ENCODE measurements around the gene SLC7A4.
"Not testable (repeated sequence)": the region's sequence is repeated elsewhere in the genome, so short reads cannot be mapped to it uniquely, and the experiment has no call there.

The SLC7A4 gene

GRCh38 chr22:21018314-21018713 lies 14.0 kb downstream of the SLC7A4 start:
- no peak for DNase-seq

DNA sequence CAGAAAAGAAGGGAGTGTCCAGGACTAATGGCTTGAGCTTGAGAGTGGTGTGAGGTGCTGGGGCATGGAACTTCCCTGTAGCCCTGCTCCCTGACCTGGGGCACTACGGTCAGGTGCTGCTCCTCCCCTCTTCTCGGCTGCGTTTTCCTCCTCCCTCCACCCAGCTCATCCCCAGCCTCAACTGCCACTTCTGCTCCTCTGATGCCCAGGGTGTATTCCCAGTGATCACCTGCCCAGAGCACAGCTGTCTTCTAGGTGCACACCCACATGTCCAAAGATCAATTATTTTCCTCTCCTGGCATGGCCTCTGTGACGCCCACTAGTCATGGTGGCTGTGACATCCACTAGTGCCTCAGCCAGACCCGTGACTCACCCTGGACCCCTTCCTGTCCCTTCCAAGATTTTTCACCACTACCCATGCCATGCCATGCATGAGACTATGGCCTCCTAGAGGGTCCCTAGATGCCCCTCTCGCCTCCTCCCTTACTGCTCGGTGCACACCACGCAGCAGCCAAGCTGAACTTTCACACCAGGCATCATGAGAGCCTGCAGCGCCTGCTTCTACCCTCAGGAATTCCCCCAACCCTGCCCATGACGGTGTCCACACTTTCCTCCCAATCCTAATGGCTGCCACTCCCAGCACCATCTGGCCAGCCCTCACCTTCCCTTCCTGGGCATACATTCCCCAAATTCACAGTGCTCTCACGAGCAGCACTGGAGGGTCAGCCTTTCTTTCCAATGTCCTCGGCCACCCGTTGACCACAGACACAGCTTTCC lies 15.5 kb downstream of the SLC7A4 start:
- no peak for DNase-seq

DNA sequence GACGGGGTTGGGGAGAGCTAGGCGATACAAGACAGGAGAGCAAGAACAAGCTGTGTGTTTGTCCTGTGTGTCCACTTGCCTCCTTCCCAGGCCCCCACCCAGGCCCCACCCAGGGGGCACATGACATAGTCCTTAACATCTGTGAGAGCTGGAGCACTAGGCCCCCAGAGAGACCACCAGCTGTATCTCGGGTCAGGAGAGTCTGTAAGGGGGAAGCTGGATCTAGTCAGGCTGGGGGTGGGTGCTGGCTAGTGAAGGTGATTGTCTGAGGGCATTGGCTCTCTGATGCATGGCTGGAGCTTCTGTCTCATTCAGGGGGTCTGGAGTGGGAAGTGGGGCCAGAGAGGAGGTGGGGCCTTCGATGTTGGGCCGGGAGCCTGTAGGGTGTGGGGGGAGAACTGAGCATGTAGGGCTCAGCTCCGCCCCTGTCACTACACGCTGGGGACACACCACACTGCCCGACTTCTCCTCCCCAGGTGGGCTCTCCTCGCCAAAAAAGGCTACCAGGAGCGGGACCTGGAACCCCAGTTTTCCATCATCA lies 16.8 kb downstream of the SLC7A4 start:
- no peak for DNase-seq

DNA sequence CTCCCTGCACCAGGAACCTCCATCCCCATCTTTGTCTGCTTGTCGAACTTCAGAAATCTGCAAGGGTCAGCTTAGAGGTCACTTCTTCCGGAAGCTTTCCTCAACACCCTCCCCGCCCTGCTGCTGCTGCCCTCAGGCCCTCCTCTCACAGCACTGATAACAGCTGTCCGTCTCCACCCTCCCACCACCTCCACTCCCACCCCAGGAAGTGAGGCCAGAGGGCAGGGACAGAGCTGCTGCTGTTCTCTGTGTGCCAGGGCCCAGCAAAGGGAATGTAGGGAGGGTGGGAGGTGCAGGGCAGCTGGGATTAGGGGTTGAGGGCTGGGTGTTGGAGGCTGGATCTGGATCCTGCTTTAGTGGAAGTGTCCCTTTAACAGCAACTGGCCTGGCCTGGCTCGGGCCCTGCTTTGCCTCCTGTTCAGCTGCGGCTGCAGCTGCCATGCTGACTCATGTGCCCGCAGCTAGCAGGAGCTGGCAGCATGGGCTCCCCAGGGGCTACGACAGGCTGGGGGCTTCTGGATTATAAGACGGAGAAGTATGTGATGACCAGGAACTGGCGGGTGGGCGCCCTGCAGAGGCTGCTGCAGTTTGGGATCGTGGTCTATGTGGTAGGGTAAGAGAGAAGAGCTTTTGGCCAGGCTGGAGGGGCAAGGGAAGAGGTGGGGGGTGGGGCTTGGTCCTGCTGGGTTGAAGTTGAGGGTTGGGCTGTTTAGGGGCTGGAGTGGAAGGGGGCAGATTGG lies 17.5 kb downstream of the SLC7A4 start, which contains the start of gene P2RX6:
TSS of gene P2RX6 (plus strand) at position 440 of the 740 bp plus-strand sequence. CDS start at position 450, 10 bp downstream.
- no peak for DNase-seq

- peak; percentile 92 for DNase-seq
Observed at GRCh38 chr22:21014202-21014725, 18.1 kb downstream of the SLC7A4 start.

- DNase-seq: no peak
Observed at GRCh38 chr22:21013657-21014201, 18.6 kb downstream of the SLC7A4 start.

DNA sequence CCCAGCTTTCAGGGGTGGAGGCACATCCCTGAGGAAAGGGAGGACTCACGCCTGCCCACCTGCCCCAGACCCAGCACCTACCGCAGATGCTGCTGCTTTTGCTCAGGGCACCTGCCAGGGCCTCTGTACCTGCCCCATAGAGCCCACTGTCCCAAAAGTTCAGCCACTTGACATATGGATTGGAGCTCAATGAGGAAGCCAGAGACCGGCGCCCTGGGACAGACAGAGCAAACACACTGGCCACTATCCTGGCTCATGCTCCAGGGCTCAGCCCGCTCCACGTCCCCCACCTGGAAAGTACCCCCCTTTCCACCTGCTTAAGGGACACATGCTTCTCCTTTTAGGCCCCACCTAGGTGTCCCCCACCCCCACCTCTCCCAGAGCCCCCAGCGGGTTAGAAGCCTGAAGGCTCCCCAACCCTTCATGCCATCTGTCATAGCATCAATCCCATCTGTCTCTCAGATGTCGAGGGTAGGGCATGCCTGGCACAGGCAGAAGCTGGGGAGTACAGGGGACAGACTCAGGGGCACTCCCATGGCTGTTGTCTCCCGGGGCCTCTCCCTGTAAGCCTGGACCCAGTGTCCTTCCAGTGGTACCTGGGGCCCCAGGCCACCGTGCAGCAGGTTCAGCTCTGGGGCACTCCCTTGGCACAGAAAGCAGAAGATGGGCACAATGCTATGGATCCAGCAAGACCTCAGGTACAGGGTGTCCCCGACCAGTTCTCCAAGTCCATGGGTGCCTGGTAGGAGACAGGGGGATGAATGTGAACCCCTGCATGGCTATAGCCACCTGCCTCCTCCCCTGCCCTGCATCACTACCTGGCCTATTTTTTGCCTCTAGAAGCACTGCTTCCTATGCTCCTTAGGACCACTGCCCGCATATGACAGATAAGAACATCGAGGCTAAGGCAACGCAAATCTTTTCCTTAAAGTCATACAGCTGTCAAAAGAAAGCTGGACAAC lies 19.6 kb downstream of the SLC7A4 start:
- DNase-seq: no peak

GRCh38 chr22:21010426-21011113 lies 21.8 kb downstream of the SLC7A4 start:
- DNase-seq: no peak

- no peak for DNase-seq
Observed at GRCh38 chr22:21009638-21010425, 22.5 kb downstream of the SLC7A4 start.

DNA sequence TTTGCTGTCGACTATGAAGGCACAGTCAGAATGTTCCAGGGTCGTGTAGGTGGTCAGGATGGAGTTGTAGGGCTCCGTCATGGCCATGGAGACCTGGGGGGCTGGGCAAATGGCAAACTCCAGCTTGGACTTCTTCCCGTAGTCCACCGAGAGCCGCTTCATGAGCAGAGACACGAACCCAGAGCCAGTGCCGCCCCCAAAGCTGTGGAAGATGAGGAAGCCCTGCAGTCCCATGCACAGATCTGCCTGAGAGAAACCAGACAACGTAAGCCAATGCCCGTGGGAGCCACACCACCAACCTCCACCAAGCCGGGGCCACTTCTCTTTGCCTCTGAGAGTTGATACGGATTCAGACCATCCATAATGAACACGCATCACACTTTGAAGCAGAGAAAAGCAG lies 23.2 kb downstream of the SLC7A4 start:
- not testable (repeated sequence) for DNase-seq

GRCh38 chr22:21003782-21004181 lies 28.6 kb downstream of the SLC7A4 start:
- no peak for DNase-seq

GRCh38 chr22:21001601-21002325 lies 30.6 kb downstream of the SLC7A4 start, which contains the start of gene THAP7:
THAP7 (minus strand) TSS chr22:21002118; CDS start chr22:21001911, 207 bp downstream.
- DNase-seq: peak; percentile 99

DNA sequence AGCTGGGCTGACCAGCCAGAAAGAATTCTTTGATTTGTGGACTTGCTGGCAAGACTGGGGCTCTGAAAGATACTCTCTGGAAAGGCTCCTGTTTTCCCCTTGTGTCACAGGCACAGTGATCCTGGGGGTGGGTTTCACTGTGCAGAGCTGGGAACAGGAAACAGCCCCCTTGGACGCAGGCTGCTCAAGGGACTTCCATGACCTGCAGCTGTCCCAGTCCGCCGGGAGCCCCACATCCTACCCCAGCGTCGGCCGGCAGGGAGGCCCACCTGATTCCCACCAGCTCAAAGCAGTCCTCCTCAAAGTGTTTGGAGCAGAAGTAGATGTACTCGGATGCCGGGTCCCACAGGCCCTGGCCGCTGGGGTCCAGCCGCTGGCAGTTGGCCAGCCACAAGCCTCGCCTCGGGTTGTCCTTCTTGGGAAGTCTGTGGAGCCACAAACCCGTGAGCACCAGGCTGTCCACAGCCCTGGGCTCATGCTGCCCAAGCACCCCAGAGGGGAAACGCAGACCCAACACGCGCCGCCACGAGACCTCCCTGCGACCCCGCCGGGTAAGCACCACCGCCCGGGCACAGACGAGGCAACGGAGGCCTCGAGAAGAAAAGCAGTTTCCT lies 31.3 kb downstream of the SLC7A4 start:
- no peak for DNase-seq

GRCh38 chr22:21000207-21000986 lies 32.0 kb downstream of the SLC7A4 start:
- DNase-seq: peak; percentile 70

DNA sequence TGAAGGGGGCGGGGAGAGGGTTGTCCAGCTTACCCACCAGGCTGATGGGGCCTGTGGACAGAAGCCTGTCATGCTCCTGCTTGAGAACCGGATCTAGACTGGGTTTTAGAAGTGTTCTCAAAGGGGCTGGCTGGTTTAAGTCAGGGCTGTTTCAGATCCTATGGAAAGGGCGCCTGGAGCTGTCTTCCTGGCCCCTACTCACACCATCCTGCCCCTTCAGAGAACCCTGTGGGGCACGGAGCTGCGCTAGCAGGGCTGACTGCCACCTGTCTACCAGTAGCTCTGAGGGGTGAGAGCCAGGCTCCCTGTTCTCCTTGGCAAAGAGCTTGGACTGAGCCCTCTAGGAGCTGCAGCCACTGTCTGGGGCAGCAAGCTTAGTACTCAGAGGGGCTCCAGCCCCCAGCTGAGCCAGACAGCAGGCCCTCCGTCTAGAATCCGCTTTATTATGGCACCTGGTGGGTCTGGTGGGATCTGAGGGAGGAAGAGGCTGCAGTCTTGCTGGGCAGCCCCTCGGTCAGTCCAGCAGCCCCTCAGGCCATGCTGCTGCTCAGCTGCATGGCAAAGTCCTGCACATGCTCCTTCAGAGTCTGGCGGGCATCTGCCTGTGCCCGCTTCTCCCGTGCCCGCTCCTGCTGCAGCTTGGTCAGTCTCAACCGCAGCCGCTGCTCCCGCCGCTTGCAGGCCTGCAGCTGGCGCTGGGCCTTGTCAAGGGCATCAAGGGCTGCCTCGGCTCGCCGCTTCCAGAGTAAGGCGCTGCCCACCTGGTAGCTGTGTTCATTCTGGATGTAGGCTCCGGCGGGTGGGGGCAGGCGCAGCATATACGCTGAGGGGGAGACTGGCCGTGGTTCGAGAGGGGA lies 32.8 kb downstream of the SLC7A4 start:
- DNase-seq: no peak

DNA sequence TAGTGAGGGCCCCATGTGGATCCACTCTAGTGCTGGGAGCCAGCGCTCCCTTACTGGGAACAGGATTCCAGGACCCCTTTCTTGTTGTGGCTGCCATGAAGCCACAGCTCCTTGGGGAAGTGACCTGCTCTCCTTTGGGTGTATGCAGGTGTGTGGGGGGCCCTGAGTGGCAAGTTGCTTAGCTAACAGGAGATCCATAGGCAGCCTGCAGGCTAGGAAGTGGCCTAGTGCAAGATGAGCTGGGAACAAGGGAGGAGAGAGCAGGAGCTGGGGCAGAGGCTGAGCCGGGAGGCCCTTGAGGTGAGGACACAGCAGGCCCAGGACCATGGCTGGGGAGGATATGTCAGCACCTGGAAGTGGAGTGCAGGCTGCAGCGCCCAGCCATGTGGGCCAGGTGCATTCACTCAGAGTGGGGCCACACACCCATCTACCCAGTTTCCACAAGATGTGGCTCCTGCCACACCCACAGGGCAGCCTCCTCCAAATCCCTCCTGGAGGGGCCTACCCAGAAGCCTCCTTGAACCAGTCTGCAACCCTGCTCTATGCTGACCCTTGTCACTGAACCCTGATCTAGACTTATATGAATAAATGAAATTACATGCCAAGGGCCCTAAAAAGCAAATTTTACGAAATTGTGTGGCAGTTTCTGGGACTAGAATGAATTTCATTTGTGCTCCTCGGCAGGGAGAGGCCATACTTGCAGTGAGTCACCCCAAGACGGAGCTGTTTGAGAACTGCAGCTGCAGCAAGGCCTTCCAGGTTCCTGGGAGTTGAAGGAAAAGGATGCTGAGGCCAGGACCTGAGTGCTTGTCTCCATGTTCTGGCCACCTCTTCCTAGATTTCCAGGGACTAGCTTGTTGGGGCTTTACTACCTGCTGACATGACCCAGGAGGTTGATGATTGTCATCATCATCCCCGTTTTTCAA lies 33.7 kb downstream of the SLC7A4 start:
- DNase-seq: peak; percentile 62

Data from activated CD8-positive, alpha-beta memory T cell treated with anti-CD3 and anti-CD28 coated beads for 24 hours (primary cell).